ENCODE measurements around the gene MRPL39.

- TF ChIP-seq CTCF (IDR thresholded peaks at IDR 0.05; ENCODE audit: insufficient read depth, low read depth, low read length) (no peak), EZH2 (IDR thresholded peaks at IDR 0.05; ENCODE audit: insufficient read depth, low read length) (no peak)
Observed at GRCh38 chr21:25586326-25586725, 21.0 kb downstream of the MRPL39 start.
